GM12873 (cell line): ENCODE measurements around the gene EVA1C.

ENCODE experiments used
- TF ChIP-seq, protein P1 (sequence below): IDR thresholded peaks from 2 replicates; pipeline ENCODE4 v1.5.1; 2012; ENCODE audit warnings: low read depth, mild to moderate bottlenecking, moderate library complexity, low read length, control low read depth; ENCODE audit not compliant: insufficient read depth; ENCODE audit errors: missing control alignments

The EVA1C gene, protein sequence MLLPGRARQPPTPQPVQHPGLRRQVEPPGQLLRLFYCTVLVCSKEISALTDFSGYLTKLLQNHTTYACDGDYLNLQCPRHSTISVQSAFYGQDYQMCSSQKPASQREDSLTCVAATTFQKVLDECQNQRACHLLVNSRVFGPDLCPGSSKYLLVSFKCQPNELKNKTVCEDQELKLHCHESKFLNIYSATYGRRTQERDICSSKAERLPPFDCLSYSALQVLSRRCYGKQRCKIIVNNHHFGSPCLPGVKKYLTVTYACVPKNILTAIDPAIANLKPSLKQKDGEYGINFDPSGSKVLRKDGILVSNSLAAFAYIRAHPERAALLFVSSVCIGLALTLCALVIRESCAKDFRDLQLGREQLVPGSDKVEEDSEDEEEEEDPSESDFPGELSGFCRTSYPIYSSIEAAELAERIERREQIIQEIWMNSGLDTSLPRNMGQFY

GRCh38 chr21:32412162-32413014 lies at the start of gene EVA1C:
TSS of gene EVA1C (plus strand) at chr21:32412706. CDS start at chr21:32412854, 148 bp downstream.
- TF ChIP-seq, protein P1, sequence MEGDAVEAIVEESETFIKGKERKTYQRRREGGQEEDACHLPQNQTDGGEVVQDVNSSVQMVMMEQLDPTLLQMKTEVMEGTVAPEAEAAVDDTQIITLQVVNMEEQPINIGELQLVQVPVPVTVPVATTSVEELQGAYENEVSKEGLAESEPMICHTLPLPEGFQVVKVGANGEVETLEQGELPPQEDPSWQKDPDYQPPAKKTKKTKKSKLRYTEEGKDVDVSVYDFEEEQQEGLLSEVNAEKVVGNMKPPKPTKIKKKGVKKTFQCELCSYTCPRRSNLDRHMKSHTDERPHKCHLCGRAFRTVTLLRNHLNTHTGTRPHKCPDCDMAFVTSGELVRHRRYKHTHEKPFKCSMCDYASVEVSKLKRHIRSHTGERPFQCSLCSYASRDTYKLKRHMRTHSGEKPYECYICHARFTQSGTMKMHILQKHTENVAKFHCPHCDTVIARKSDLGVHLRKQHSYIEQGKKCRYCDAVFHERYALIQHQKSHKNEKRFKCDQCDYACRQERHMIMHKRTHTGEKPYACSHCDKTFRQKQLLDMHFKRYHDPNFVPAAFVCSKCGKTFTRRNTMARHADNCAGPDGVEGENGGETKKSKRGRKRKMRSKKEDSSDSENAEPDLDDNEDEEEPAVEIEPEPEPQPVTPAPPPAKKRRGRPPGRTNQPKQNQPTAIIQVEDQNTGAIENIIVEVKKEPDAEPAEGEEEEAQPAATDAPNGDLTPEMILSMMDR: no peak

- TF ChIP-seq, protein P1: no peak
Observed at GRCh38 chr21:32364387-32364786, 48.1 kb upstream of the EVA1C start.

DNA sequence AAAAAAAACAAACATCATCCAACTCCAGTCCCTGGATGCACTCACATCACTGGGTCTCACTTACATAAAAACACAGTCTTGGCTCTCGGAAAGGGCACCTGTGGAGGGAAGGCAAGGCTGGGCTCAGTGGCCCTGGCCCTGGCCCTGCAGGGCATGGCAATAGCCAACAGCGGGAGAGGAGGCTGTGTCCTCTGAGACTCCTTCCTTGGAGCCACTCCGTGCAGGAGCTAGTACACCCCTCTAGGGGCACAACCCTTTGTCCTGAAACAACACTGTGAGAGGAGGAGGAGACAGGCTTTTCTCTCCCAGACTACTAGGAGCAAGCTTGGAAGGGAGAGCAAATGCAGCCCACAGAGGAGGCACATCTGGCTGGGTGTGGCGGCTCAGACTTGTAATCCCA lies 47.7 kb upstream of the EVA1C start:
- TF ChIP-seq, protein P1: no peak

- TF ChIP-seq, protein P1: no peak
Observed at GRCh38 chr21:32366191-32366590, 46.3 kb upstream of the EVA1C start.

- TF ChIP-seq, protein P1: no peak
Observed at GRCh38 chr21:32367158-32367557, 45.3 kb upstream of the EVA1C start.

DNA sequence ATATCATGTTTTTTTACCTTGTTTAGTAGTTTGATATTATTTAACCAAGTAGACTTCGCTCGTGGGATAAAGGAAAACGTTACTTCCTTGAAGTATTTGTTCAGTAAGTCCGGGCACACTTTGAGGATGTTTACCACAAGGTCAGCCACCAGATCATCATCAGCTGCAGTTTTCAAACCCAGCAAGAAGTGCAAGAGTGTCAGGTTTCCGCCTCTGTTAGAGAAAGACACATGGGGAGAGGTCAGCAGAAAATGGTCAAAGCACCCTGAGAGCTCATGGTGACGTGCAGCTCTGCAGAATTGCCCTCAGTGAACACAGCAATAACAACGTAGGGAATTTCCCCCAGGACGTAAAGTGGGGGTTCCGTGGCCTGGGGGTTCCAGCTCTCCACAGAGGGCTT lies 44.1 kb upstream of the EVA1C start:
- TF ChIP-seq, protein P1: no peak
